GM18499 (cell line): ENCODE measurements around the gene SPON1.
"Not testable (repeated sequence)": the region's sequence is repeated elsewhere in the genome, so short reads cannot be mapped to it uniquely, and the experiment has no call there.

ENCODE experiments used
- ATAC-seq: cut with Tn5 transposase; IDR thresholded peaks from one replicate; pipeline ENCODE4 v1.9.1; 2021; ENCODE audit warnings: moderate number of reproducible peaks; ENCODE audit not compliant: insufficient read depth, unreplicated experiment

Gene SPON1

GRCh38 chr11:14173679-14174078, 211.2 kb downstream of the SPON1 start:
- not testable (repeated sequence) for ATAC-seq

GRCh38 chr11:14179116-14179820, 216.7 kb downstream of the SPON1 start:
- no peak for ATAC-seq

GRCh38 chr11:14181121-14181520, 218.6 kb downstream of the SPON1 start:
- ATAC-seq: no peak

GRCh38 chr11:14182833-14183364, 220.4 kb downstream of the SPON1 start:
- no peak for ATAC-seq

DNA sequence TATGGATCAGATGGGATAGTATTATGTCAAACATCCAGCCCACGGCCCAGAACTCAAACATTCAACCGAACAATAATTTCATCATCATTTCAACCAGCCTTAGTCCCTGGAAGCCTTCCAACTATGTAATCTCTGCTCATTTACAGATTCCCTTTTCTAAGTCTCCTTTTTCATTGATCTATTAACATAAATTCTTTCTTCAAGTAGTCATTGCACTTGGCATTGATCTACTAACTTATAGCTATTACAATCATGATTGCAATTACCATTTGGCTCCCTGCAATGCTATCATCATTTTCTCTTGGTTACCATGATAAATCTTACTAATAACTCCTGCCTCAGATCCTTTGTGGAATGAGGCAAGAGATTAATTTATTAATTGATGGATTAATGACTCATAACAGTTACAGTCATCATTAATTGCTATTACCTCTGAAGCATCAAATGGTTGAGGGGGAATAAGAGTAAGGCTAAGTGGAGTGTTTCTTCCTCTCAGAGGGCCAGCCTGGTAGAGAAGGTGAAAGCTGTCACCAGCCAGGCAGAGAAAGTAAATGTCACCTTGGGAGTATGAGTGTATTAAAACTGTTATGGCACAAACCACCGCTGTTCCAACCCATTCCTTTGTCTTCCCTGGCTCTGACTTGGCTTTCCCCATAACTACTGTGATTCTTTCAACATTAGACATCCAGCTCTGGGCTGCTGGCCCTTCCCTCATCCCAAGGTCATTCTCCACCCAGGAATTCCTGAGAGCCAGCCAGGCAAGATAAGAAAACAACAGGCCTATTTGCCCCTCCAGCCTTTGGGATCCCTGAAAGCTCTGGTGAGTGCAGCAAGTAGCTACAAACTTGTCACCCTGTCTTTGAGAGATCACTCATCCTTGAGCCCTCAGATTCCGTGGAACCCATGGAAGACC, 221.8 kb downstream of the SPON1 start:
- no peak for ATAC-seq

- no peak for ATAC-seq
Observed at GRCh38 chr11:14185461-14185860, 222.9 kb downstream of the SPON1 start.

- no peak for ATAC-seq
Observed at GRCh38 chr11:14186046-14186775, 223.7 kb downstream of the SPON1 start.

DNA sequence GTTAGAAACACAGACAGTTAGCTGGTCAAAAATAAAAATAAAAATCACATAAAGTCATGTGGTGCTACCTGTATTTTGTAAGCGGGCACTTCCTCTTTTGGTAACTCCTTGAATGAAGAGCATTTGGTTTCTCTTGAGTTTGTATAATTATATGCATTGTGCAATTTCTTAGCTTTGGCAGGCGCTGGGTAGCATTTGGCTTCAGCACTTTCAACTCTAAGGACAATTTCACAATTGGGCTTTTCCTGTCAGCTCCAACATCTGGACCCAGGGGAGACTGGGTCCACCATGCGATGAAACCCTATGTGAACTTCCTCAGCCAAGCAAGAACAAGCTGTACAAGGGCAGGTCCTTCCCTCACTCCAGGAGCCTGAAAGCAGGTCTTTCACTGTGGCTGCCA, 227.4 kb downstream of the SPON1 start:
- ATAC-seq: no peak

DNA sequence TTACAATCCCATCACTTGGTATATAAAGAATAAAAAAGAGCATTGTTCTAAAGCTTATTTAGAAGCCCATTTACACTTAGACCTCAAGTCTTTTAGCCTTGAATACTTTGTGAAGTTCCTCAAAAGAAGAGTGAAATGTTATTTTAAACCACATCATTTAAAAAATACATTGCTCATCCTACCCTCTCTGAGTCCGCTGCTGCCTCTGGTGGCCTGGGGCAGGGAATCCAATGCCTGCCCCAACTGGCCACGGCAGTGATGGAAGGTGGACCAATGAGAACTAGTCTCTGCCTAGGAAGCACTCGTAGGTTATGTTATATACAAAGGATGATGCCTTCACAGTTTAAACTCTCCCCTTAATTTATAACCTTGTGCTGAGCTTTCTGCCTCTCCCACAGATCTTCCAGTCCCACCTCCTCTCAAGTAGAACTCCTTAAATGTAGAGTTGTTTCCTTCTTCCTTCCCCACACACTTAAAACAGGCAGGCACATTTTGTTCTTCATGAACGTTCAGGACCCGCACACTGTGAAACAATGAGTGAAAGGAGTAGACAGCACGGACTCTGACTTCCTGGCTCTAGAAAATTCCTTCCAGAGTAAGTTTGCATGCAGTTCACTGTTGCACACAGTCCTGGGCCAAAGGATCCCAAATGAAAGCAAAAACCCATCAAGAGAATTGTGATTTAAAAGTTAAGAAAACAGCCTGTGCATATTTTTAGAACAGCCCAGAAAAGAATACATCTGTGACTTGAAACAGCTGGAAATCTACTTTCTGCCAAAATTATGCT, 228.7 kb downstream of the SPON1 start:
- no peak for ATAC-seq

DNA sequence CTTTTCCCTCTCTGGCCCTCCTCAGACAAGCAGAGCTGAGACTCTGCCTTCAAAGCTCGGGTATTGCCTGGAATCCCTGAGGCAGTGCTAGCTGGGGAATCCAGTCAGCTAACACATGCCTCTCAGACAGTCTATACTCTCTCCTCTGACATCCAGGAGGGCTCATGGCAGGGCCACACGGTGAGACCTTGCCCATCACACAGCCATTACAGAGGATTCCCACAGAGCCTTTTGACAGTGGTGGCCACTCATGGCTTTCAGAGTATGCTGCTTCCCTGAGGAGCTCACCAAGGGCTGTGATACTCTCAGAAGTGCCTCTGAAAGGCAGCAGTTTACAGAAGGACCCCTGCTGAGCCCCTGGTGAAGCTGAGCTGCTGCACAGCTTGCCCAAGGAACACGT, 231.1 kb downstream of the SPON1 start:
- no peak for ATAC-seq

DNA sequence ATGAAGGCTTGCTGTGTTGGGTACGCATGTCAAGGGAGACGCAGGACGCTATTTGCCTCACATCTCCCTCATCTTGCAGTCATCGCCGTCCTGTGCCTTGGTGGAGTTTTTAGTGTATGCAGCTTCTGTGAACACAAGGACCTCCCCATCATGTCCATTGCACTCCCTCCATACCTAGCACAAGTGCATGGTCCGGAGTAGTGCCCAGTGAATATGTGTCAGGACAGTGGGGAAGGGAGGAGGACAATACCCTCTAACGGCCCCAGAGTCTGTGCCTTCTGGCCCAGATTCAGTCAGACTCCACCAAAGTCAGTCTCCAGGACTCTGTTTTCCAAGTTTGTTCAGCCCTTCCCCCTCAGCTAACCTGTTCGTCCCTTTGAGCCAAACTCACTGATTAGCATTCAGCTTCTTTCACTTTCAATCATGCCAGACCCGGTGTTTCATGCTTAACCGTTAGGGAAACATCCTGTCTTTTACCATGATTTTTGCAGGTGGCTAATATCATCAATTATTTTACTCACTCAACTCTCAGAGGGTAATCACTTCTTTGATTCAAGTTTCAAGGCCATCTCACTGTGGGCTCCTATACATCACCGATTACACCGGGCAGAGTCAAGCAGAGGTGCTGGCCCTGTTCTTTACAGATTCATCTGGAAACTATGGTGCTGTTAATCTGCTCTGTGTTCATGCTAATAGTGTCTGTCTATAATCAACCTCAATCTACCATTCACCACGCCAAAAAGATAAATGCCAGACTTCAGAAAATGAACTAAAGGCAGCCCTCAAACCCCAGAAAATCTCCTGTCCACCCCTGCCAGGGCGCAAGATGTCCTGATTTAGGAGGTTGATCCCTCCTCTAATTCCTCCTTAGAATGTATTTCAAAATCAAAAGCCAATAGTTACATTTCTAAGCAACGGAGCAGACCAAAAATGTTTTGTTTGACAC, 240.0 kb downstream of the SPON1 start:
- no peak for ATAC-seq

- ATAC-seq: no peak
Observed at GRCh38 chr11:14203321-14203720, 240.8 kb downstream of the SPON1 start.

DNA sequence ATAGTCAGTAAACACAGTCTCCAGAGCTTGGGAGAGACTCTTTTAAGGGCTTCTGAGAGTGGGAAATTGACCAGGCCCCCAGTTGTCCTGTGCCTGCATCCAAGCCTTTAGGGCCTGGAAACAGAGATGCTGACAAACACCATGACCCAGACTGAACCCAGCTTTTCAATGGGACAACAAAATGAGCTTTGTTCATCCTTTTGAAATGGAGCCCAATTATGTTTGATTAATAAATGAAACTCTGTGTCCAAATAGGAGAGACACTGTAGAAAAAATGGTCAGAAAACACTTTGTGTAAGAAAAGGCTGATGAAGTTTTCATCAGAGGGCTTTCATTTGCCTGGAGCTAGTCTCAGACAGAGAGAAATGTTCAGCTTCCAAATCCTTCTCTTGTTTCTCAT, 250.5 kb downstream of the SPON1 start:
- ATAC-seq: no peak

DNA sequence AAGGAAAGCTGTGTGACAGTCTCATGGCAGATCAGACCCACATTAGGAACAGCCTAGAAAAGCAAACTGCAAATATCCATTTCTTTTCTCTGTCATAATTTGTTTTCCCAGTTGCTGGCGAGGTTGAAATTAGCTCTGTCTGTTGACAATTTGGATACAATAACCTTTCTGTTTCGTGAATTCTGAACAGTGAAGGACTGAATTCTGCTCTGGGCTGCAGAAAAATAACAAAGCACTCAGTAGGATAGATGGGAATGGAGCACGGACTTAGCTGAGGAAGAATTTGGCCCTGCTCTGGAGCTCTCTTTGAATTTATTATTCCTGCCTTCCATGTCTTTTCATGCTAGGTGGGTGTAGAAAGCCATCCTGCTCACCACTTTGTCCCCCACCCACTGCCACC, 256.2 kb downstream of the SPON1 start:
- ATAC-seq: no peak

- no peak for ATAC-seq
Observed at GRCh38 chr11:14223636-14224288, 261.2 kb downstream of the SPON1 start.

- no peak for ATAC-seq
Observed at GRCh38 chr11:14224395-14224794, 261.9 kb downstream of the SPON1 start.

- no peak for ATAC-seq
Observed at GRCh38 chr11:14225666-14226065, 263.1 kb downstream of the SPON1 start.

DNA sequence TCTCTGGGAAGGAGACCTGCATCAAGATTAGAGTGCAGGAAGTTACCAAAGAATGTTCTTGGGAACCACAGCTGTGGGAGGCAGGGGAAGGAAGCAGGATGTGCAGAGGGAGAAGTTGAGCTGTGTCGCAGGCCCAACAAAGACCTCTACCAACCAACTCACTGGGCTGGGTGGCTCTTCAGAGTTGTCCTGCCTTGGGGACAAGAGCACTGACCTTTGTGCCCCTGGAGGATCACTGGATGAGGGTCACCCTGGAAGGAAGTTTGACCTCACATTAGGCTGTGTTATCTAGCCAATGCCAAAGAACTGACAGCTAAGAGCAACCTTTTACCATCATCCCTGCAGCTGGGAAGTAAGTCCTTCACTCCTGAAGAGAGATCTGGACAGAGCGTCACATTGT, 265.8 kb downstream of the SPON1 start:
- ATAC-seq: no peak
